Posterior cingulate gyrus (tissue), 11 donors: Measurements from ENCODE around the gene TAS2R42.

Experiments used
- DNase-seq, 10 donors: peaks; one replicate each; pipeline versions ENCODE4 v3.0.0 to v3.0.0-alpha.2; 2020 to 2021; ENCODE audit warnings: mixed read lengths in 3 of 10
- intact Hi-C: fragments of 100-400 bp; cut with DNase I; formaldehyde crosslinking; loops from one replicate; pipeline ENCODE4 v1.15.1; 2023

Gene TAS2R42, protein sequence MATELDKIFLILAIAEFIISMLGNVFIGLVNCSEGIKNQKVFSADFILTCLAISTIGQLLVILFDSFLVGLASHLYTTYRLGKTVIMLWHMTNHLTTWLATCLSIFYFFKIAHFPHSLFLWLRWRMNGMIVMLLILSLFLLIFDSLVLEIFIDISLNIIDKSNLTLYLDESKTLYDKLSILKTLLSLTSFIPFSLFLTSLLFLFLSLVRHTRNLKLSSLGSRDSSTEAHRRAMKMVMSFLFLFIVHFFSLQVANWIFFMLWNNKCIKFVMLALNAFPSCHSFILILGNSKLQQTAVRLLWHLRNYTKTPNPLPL

GRCh38 chr12:11186837-11187236 is at the start of gene TAS2R42:
TAS2R42 (minus strand) TSS chr12:11186937; CDS start chr12:11186937, 0 bp downstream.
- DNase-seq: no peak
- intact Hi-C loops: no loop called here

GRCh38 chr12:11233532-11233931 is 46.8 kb upstream of the TAS2R42 start:
- no peak for DNase-seq
- intact Hi-C loops: no loop called here

- intact Hi-C loops: no loop called here
- peak in 4 of 10 donors; percentile 3 to 19 (median 9) for DNase-seq
Measured at GRCh38 chr12:11228296-11228879, 41.7 kb upstream of the TAS2R42 start.

DNA sequence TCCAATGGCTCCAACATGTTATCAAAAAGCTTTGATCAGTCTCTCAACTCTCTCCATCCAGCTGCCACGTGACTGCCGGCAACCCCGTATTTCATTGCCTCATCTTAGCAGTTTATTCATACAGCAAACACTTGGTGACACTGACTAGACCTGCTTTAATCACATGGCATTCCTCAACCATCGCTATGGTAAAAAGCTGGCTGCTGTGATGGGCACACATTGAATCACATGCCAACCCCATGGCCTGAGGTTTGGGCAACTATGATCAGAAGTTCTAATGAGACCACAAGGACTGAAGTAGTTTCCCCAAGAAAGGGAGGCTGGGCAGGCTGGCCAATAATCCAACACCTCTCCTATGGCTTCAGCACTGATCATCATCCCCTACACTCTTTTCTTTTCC is 40.6 kb upstream of the TAS2R42 start:
- DNase-seq: no peak
- intact Hi-C loops: no loop called here

- no peak for DNase-seq
- intact Hi-C loops: no loop called here
Measured at GRCh38 chr12:11209113-11209512, 22.4 kb upstream of the TAS2R42 start.

DNA sequence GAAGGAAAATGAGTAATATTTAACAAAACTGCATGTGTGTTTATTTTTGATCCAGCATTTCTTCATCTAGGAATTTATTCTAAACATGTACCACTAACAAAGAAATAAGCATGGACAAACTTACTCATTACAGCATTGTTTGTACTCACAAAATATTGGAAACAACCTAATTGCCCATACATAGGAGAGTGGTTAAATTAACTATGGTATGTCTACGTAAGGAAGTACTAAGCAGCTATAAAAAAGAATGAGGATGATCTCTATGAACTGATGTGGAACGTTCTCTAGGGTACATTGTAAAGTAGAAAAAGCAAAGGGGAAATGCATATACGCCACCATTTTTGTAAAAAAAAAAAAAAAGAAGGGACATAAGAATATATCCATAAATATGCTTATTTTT is 17.4 kb upstream of the TAS2R42 start:
- no peak for DNase-seq
- intact Hi-C loops: no loop called here

GRCh38 chr12:11202811-11203210 is 16.1 kb upstream of the TAS2R42 start:
- no peak for DNase-seq
- intact Hi-C loops: no loop called here

- DNase-seq: no peak
- intact Hi-C loops: no loop called here
Measured at GRCh38 chr12:11183011-11183410, 3.7 kb downstream of the TAS2R42 start.

DNA sequence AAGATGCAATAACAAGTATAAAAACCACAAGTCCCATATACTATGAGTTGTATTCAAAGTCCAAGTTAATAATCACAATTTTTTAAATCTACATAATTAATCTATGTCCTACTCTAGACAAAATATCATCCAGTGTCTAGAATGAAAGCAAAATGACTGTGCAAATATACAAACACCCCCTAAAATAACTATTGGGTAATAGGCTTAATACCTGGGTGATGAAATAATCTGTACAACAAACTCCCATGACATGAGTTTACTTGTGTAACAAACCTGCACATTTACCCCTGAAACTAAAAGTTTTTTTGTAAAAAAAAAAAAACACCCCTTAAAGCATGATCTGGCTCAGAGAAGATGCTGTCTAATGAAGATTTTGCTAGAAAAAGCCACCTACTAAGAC is 4.2 kb downstream of the TAS2R42 start:
- intact Hi-C loops: no loop called here
- DNase-seq: no peak

- intact Hi-C loops: no loop called here
- no peak for DNase-seq
Measured at GRCh38 chr12:11178250-11178649, 8.5 kb downstream of the TAS2R42 start.

GRCh38 chr12:11174022-11174421 is 12.7 kb downstream of the TAS2R42 start:
- intact Hi-C loops: no loop called here
- DNase-seq: no peak

GRCh38 chr12:11171969-11172675 is 14.6 kb downstream of the TAS2R42 start:
- DNase-seq: no peak
- intact Hi-C loops: no loop called here

- DNase-seq: peak; percentile 82 to 98 (median 90)
- intact Hi-C loops: no loop called here
Measured at GRCh38 chr12:11171145-11171968, 15.4 kb downstream of the TAS2R42 start, which contains the start of gene SMIM10L1. SMIM10L1 (plus strand) TSS chr12:11171194; CDS start chr12:11171357, 163 bp downstream.

DNA sequence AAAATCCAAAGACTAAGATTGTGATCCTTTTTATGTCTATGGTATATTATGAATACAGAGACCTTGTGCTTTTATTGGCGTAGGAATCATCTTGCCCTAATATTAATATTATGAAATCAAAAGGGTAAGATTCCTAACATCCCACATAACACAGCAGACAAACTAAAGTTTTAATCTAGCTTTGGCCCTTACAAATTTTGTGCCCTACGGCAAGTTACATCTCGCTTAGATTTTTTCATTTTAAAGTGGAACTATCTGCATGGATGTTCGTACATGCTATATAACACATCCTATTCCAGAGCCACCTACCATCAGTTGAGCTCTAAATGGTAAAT is 16.0 kb downstream of the TAS2R42 start:
- no peak for DNase-seq
- intact Hi-C loops: no loop called here

GRCh38 chr12:11166300-11166699 is 20.4 kb downstream of the TAS2R42 start:
- intact Hi-C loops: no loop called here

DNA sequence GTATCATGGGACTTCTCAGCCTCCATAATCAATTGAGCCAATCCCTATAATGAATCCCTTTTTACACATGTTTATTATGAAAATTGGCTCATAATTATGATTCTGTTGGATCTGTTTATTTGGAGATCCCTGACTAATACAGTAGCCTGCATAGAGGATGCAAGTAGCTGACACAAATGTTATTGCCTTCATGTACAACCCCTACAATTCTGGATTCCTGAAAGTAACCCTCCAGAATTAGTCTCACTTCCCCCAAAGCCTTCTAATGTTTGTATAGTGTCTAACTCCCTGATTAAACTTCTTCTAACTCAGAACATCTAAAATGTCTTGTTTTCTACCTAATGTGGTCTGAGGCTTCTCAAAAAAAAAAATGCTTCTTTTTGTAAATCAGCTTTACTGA is 22.4 kb downstream of the TAS2R42 start:
- DNase-seq: no peak
- intact Hi-C loops: no loop called here

More at GRCh38 chr12:11166300-11166699, 20.4 kb downstream of the TAS2R42 start:
- no peak for DNase-seq

- DNase-seq: no peak
- intact Hi-C loops: no loop called here
Measured at GRCh38 chr12:11162502-11162901, 24.2 kb downstream of the TAS2R42 start.

DNA sequence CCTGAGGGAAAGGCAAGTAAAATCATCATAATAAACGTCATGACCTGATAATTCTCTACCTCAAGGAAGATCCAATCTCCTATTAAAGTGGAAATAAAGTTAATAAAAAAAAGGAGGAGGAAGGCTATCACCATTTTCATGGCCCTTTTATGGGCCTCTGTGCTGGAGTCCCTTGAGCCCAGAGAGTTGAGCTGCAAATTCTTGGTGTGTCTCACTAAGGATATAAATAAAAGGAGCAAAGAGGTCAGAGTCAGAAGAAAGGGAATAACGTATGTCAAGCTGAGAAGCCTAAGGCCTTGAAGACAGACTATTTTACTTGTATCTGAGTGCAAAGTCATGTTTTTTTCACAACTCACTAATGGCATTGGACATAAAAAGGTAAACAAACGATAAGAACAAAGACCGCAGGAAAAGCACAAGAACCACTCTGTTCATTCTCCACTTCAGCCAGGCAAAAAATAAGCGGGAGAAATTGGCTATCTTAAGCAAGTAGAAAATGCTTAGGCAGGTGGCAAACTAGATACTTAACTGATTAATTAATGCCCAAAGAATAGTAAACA is 27.8 kb downstream of the TAS2R42 start:
- no peak for DNase-seq
- intact Hi-C loops: no loop called here

DNA sequence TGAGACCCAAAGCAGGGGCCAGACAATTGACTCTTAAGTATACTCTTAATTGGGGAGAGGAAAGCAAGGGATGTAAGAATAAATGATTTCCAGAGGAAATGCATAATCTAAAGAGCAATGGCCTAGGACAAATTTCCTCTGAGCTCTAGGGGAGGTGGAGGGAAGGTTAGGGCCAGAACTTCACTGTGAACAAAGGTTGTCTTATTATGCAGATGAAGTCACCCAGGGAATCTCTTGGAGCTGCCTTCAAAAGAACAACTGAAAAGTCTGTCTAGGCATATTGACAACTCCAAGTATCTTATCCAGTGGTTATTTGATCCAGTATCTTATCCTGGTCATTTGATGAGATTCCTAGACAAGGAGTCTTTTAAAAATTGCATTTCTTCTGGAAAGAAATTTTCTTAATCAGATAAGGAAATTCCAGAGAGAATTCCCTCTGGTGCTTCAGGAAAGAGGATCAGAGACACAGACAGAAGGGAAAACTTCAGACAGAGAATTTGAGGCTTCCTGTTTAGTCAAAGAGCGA is 32.3 kb downstream of the TAS2R42 start:
- intact Hi-C loops: no loop called here
- DNase-seq: no peak

DNA sequence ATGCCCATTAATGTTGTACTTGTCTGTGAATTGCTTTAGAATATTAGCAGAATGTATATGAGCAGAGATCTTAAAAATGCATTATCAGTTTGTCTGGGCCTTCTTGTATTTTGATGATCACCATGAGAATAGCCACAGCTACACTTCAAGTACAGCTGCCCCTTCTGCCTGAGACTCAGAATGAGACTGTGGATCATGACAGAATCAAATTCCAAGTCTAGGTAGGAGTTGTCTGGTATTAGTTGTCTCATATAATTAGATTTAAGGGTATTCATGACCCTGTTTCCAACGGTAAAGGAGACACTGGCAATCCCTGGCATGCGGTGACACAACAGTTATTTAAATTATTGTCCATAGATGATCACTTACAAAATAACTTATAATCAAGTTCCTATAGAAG is 34.0 kb downstream of the TAS2R42 start:
- intact Hi-C loops: no loop called here
- DNase-seq: no peak
